GM18511 (cell line): ENCODE measurements around the gene GCK.

Source experiments
- ATAC-seq: cut with Tn5 transposase; IDR thresholded peaks from one replicate; pipeline ENCODE4 v1.9.1; 2021; ENCODE audit warnings: mild to moderate bottlenecking, moderate library complexity; ENCODE audit not compliant: unreplicated experiment

The GCK gene

DNA sequence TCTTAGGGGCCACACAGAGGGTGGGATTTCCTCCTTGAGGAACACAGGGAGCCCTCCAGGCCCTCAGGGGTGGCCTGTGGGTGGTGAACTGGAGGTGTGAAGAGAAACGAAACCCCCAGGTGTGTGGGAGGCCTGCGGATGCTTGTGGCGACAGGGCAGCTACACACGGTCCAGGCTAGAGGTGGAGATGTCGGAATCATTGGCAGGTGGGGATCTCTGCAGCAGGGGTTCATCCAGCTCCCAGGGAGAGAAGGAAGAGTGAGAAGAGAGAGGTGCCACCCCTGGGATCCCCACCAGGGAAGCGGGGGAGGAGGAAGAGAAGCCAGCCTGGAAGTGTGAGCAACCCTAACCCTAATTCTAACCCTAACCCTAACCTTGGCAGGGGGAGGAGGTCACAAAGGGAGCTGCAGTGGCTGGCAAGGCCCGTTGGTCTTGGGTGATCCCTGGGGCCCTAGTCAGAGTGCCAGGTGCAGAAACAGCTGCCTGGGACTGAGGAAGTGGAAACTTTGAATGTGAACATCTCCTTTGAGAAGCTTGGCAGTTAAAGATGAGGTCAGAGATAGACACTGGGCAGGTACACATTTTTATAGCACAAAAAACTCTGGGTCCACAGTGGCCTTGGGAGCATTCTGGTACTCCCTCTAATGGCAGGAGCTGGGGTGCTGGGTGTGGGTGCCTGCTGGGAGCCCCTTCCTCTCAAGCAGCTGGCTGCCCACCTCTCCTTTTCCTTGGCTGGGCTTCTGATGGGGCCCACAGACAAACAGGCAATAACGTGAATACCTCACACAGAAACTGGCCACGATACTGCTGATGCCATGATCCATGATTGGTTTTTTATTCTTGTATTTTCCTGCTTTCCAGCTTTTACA, 91.9 kb downstream of the GCK start:
- ATAC-seq, result peak; percentile 87

DNA sequence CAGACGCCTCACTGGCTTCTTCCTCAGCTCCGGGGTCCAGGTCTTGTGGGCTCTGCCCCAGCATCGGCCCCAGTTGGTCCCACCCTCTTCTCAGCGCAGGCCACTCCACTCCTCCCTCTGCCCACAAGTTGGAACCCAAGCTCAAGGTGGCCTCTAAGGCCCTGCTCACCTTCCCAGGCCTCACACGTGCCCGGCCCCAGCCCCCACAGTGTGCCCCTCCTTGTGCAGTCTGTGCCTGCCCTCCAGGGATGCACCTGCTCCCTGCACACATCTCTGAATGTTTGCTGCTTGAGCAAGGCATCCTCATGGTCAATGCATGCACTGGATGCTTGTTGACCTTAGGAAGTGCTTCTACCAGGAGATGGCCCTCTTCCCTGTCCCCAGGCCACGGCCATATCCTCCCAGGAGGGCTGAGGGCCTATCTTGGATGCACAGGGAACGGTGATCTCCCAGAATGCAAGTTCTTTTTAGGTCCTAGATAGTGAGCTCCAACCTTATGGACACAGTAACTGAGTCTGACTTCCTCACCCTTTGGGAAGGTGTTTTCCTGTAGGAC, 92.8 kb downstream of the GCK start:
- no peak for ATAC-seq

GRCh38 chr7:44095781-44096180, 93.5 kb downstream of the GCK start:
- ATAC-seq, result no peak

DNA sequence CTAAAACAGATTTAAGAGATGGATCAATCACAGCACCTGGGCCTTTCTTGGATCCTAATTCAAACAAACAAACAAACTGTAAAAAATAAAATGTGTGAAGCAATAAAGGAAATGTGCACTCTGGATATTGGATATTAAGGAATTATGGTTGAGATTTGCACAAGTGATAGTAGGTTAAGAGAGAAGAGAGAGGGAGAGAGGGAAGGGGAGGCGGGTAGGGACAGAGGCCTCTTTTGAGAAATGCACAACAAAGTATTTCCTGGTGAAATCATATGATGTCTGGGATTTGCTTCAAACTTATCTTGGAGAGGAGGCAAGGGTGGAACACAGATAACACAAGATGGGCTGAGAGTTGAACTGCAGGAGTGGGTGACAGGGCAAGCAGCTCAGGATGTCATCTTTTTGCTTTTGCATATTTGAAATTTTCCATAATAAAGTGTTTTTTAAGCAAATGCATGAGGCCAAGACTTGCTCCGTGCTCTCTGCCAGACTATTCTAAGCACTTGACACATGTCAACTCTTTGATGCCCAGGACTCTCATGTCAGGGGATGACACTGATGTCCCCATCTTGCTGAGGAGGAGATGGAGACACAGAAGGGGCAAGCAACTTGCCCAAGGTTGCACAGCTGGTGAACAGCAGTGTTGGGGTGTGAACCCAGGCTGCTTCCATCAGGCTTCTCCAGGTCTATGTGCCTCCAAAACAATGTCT, 94.2 kb downstream of the GCK start:
- ATAC-seq, result no peak

DNA sequence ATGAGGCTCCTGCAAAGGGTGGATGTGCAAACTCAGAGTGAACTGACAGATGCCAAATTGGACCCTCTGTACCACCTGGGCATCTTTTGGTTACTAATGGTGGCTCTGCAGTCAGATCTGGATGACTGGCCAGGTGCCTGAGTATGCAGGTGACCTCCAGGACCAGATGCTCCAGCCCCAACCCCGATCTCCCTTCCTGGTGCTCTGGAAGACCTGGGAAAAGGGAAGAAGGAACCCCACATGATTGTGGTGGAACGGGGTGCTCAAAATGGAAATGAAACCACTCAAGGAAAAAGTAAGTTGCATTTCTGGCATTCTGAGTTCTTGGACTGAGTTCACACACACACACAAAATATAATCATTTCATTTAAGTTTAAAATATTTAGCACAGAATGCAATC, 94.9 kb downstream of the GCK start:
- ATAC-seq, result no peak
